Karpas-422 (cell line): Measurements from ENCODE around the gene RYR2. TPM values are rescaled to one million over a fixed set of nuclear protein-coding genes. Genes with fewer than 3 reads are reported as not detected.

Experiments used
- DNase-seq: peaks from one replicate; pipeline ENCODE4 v3.0.0-alpha.2; 2015
- H2AFZ ChIP-seq: fragments of 200-600 bp; sonication (generic); 2 replicates; pipeline ENCODE4 v1.6.1; 2014; ENCODE audit warnings: antibody characterized with exemption, low read length, mixed read lengths
- H3K27ac ChIP-seq: fragments of 200-600 bp; sonication (generic); 2 replicates; pipeline ENCODE4 v1.5.1; 2014; ENCODE audit warnings: mild to moderate bottlenecking, low read length, moderate library complexity
- H3K27me3 ChIP-seq: fragments of 200-600 bp; sonication (generic); 2 replicates; pipeline ENCODE4 v1.6.1; 2014; ENCODE audit warnings: low read length, mixed read lengths
- H3K36me3 ChIP-seq: fragments of 200-600 bp; sonication (generic); 2 replicates; pipeline ENCODE4 v1.6.1; 2014; ENCODE audit warnings: low read length, mixed read lengths; ENCODE audit not compliant: insufficient read depth
- H3K4me1 ChIP-seq: fragments of 200-600 bp; sonication (generic); 2 replicates; pipeline ENCODE4 v1.6.1; 2014; ENCODE audit warnings: mild to moderate bottlenecking, low read length, mixed read lengths
- H3K4me2 ChIP-seq: fragments of 200-600 bp; sonication (generic); 2 replicates; pipeline ENCODE4 v1.6.1; 2014; ENCODE audit warnings: low read length, low read depth, mild to moderate bottlenecking; ENCODE audit not compliant: poor library complexity, severe bottlenecking
- H3K4me3 ChIP-seq: fragments of 200-600 bp; sonication (generic); 2 replicates; pipeline ENCODE4 v1.5.1; 2014; ENCODE audit warnings: mild to moderate bottlenecking, antibody characterized with exemption, low read length, mixed read lengths
- H3K79me2 ChIP-seq: fragments of 200-600 bp; sonication (generic); 2 replicates; pipeline ENCODE4 v1.6.1; 2014; ENCODE audit warnings: mild to moderate bottlenecking, low read length, mixed read lengths
- H3K9ac ChIP-seq: fragments of 200-600 bp; sonication (generic); 2 replicates; pipeline ENCODE4 v1.6.0; 2014; ENCODE audit warnings: low read length
- H3K9me2 ChIP-seq: fragments of 200-600 bp; sonication (generic), shearing (Covaris generic); replicated peaks from 2 replicates; pipeline ENCODE4 v1.6.0; 2014; ENCODE audit warnings: mild to moderate bottlenecking, low read length, moderate library complexity; ENCODE audit not compliant: insufficient read depth
- H3K9me3 ChIP-seq: fragments of 300-700, 200-600 bp; sonication (generic); 2 replicates; pipeline ENCODE4 v1.6.1; 2014; ENCODE audit warnings: low read length, mixed read lengths
- H4K20me1 ChIP-seq: fragments of 200-600 bp; sonication (generic); 2 replicates; pipeline ENCODE4 v1.6.1; 2014; ENCODE audit warnings: mild to moderate bottlenecking, antibody characterized with exemption, low read length, low read depth; ENCODE audit not compliant: insufficient read depth
- total RNA-seq: library from RNA; depleted of rRNA; stranded (reverse); fragments of >200 nt; shearing (Covaris generic); gene quantifications from 2 replicates; pipeline ENCODE4 v1.2.3, GENCODE V29; 2014; ENCODE audit warnings: low replicate concordance

Gene RYR2
- total RNA-seq, 1 experiment from 2014 or later: not detected

- DNase-seq: no peak
- Histone ChIP-seq H3K4me2 (no peak overlapping the region), H3K9ac (no peak overlapping the region)
These were observed 659.5 kb downstream of the RYR2 start for GRCh38 chr1:237701534-237701933.

GRCh38 chr1:237702161-237702560, 660.2 kb downstream of the RYR2 start:
- H3K79me2 ChIP-seq: no peaks in the 10 kb centered on the region
- H3K4me2 ChIP-seq: no peak overlapping the region
- H3K9me2 ChIP-seq: no peaks in the 10 kb centered on the region
- no peaks in the 10 kb centered on the region for H3K27me3 ChIP-seq
- no peaks in the 10 kb centered on the region for H3K36me3 ChIP-seq
- no peaks in the 10 kb centered on the region for H4K20me1 ChIP-seq
- H3K27ac ChIP-seq: no peak overlapping the region
- no peaks in the 10 kb centered on the region for H3K9me3 ChIP-seq
- H2AFZ ChIP-seq: no peak overlapping the region
- no peak overlapping the region for H3K9ac ChIP-seq
- no peaks in the 10 kb centered on the region for H3K4me1 ChIP-seq
- no peak overlapping the region for H3K4me3 ChIP-seq
- DNase-seq: no peak

More at GRCh38 chr1:237701534-237701933, 659.5 kb downstream of the RYR2 start:
- Histone ChIP-seq H3K9me2 (no peaks in the 10 kb centered on the region), H3K79me2 (no peaks in the 10 kb centered on the region), H4K20me1 (no peaks in the 10 kb centered on the region), H3K27me3 (no peaks in the 10 kb centered on the region), H3K27ac (no peak overlapping the region), H3K9me3 (no peaks in the 10 kb centered on the region), H2AFZ (no peak overlapping the region), H3K4me1 (no peaks in the 10 kb centered on the region), H3K4me3 (no peak overlapping the region), H3K36me3 (no peaks in the 10 kb centered on the region)

GRCh38 chr1:237705462-237705861, 663.5 kb downstream of the RYR2 start:
- Histone ChIP-seq H3K9ac (no peak overlapping the region), H3K27ac (no peak overlapping the region), H3K4me3 (no peak overlapping the region), H2AFZ (no peak overlapping the region), H3K27me3 (no peaks in the 10 kb centered on the region), H3K9me3 (no peaks in the 10 kb centered on the region), H3K36me3 (no peaks in the 10 kb centered on the region), H3K79me2 (no peaks in the 10 kb centered on the region), H3K9me2 (no peaks in the 10 kb centered on the region), H3K4me2 (no peak overlapping the region), H3K4me1 (no peaks in the 10 kb centered on the region), H4K20me1 (no peaks in the 10 kb centered on the region)
- no peak for DNase-seq

DNA sequence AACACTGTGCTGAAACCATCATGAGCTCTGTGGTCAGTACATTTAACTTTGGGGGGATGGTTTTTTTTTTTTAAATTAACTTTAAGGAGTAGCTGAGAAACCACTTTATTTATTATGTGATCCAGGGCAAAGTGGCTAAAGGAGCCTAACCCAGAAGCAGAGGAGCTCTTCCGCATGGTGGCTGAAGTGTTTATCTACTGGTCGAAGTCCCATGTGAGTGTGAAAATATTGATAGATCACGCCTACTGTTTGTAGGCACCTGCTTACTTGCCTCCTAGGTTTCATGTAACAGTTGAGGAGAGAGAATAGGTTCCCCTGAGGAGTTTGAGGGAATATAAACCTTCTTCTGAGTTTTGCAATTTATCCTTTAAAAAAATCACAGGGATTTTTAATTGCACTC, 667.4 kb downstream of the RYR2 start:
- Histone ChIP-seq H3K36me3 (no peaks in the 10 kb centered on the region), H3K9ac (no peak overlapping the region), H3K27me3 (no peaks in the 10 kb centered on the region), H3K4me1 (no peaks in the 10 kb centered on the region), H3K4me2 (no peak overlapping the region), H3K79me2 (no peaks in the 10 kb centered on the region), H4K20me1 (no peaks in the 10 kb centered on the region), H3K9me3 (no peaks in the 10 kb centered on the region; the same call in none of the 2 replicates), H3K4me3 (no peak overlapping the region), H3K9me2 (no peaks in the 10 kb centered on the region), H3K27ac (no peak overlapping the region), H2AFZ (no peak overlapping the region)
- no peak for DNase-seq

DNA sequence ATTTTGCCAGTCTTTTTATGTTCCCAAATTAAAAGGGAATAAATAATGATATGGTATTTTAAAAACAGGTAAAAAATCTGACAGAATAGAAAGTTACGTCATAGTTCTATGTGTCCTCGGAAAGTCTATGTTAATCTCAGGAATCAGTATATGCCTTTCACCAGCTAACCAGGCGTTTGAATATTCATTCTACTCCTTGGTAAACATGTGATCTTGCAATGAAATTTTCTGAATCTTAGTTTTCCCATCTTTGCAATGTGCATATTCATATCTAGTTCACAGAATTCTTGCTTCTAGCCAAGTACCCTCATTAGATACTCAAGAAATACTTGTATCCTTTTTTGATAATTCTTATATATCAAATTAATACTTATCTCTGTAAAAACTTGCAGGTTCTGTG, 669.3 kb downstream of the RYR2 start:
- no peaks in the 10 kb centered on the region for H3K4me1 ChIP-seq
- H3K4me3 ChIP-seq: no peak overlapping the region
- H3K27ac ChIP-seq: no peak overlapping the region
- no peak overlapping the region for H2AFZ ChIP-seq
- H3K9me3 ChIP-seq: no peaks in the 10 kb centered on the region; the same call in none of the 2 replicates
- H3K36me3 ChIP-seq: no peaks in the 10 kb centered on the region
- H4K20me1 ChIP-seq: no peaks in the 10 kb centered on the region
- H3K79me2 ChIP-seq: no peaks in the 10 kb centered on the region
- no peak overlapping the region for H3K9ac ChIP-seq
- no peaks in the 10 kb centered on the region for H3K9me2 ChIP-seq
- no peak for DNase-seq
- H3K27me3 ChIP-seq: no peaks in the 10 kb centered on the region
- no peak overlapping the region for H3K4me2 ChIP-seq

DNA sequence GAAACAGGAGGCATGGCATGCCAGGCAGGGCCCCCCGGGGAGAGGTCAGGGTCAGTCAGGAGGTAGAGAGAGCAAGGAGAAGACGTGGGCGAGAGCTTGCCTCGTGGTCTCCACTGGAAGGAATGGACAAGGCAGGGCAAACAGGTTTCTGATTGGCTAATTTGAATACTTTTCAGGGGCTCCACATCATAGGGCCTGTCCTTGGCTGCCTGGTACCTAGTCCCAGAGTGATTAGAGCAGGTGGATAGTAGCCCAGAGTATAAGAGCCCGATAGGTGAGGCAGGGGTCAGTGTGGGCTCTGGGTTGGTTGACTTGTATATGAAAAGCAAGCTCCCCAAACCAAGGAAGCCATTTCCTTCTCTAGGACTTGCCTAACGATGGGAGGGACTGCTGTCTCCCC, 670.1 kb downstream of the RYR2 start:
- H3K4me1 ChIP-seq: no peaks in the 10 kb centered on the region
- no peaks in the 10 kb centered on the region for H3K27me3 ChIP-seq
- H3K27ac ChIP-seq: no peak overlapping the region
- H2AFZ ChIP-seq: no peak overlapping the region
- no peak overlapping the region for H3K4me2 ChIP-seq
- H3K9me2 ChIP-seq: no peaks in the 10 kb centered on the region
- no peaks in the 10 kb centered on the region for H3K36me3 ChIP-seq
- no peak overlapping the region for H3K9ac ChIP-seq
- H3K79me2 ChIP-seq: no peaks in the 10 kb centered on the region
- H3K4me3 ChIP-seq: no peak overlapping the region
- no peaks in the 10 kb centered on the region; the same call in none of the 2 replicates for H3K9me3 ChIP-seq
- no peak for DNase-seq
- no peaks in the 10 kb centered on the region for H4K20me1 ChIP-seq

GRCh38 chr1:237712586-237713157, 670.7 kb downstream of the RYR2 start:
- Histone ChIP-seq H3K4me2 (no peak overlapping the region), H3K4me3 (no peak overlapping the region), H3K9me2 (no peaks in the 10 kb centered on the region), H3K79me2 (no peaks in the 10 kb centered on the region), H4K20me1 (no peaks in the 10 kb centered on the region), H2AFZ (no peak overlapping the region), H3K9ac (no peak overlapping the region), H3K4me1 (no peaks in the 10 kb centered on the region), H3K36me3 (no peaks in the 10 kb centered on the region), H3K27me3 (no peaks in the 10 kb centered on the region), H3K9me3 (no peaks in the 10 kb centered on the region; the same call in none of the 2 replicates), H3K27ac (no peak overlapping the region)
- no peak for DNase-seq

DNA sequence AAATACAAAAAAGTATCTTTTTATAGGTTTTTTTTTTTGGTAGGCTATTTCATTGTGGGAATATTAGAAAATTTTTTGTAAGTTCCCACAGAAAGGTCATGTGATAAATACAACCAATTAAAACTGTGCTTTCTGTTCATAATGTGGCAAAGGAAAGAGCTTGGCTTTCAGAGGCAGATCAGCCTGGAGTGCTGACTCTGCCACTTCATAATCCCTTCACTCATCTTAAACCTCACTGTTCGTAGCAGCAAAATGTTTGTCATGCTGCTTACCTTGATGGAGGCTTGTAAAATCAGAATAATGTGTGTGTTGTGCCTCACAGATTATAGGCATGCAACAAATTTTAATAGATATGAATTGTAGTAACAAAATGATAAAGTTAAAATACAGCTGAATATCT, 671.9 kb downstream of the RYR2 start:
- H3K79me2 ChIP-seq: no peaks in the 10 kb centered on the region
- no peak overlapping the region for H3K9ac ChIP-seq
- no peaks in the 10 kb centered on the region for H3K27me3 ChIP-seq
- no peaks in the 10 kb centered on the region for H3K36me3 ChIP-seq
- DNase-seq: no peak
- no peak overlapping the region for H3K4me2 ChIP-seq
- H3K9me3 ChIP-seq: no peaks in the 10 kb centered on the region; the same call in none of the 2 replicates
- H3K27ac ChIP-seq: no peak overlapping the region
- H3K9me2 ChIP-seq: no peaks in the 10 kb centered on the region
- no peaks in the 10 kb centered on the region for H3K4me1 ChIP-seq
- H4K20me1 ChIP-seq: no peaks in the 10 kb centered on the region
- H2AFZ ChIP-seq: no peak overlapping the region
- H3K4me3 ChIP-seq: no peak overlapping the region
